ENCODE data around the gene KLHDC7B.
"Not testable (repeated sequence)": the region's sequence is repeated elsewhere in the genome, so short reads cannot be mapped to it uniquely, and the experiment has no call there.

KLHDC7B gene

GRCh38 chr22:50530877-50531545 lies 14.7 kb upstream of the KLHDC7B start:
- peak; percentile 94 for DNase-seq

DNA sequence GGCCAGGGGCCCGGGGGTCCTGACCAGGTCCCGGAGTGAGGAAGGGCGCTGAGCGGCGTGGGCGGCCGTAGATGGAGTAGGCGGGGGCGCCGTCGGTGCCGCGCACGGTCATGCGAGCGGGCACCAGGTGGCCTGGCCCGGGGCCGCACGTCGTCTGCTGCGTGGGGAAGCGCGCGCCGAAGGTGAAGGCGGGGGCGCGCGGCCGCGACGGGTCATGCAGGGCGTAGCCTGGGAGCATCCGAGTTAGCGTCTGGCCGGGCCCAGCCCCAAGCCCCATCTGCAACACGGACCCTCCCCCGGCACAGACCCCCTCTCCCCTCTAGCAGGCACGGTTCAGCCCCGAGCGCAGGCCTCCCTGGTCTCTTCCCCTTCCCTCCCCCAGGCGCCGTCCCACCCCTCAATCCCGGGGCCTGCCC lies 14.1 kb upstream of the KLHDC7B start:
- peak; percentile 84 for DNase-seq

DNA sequence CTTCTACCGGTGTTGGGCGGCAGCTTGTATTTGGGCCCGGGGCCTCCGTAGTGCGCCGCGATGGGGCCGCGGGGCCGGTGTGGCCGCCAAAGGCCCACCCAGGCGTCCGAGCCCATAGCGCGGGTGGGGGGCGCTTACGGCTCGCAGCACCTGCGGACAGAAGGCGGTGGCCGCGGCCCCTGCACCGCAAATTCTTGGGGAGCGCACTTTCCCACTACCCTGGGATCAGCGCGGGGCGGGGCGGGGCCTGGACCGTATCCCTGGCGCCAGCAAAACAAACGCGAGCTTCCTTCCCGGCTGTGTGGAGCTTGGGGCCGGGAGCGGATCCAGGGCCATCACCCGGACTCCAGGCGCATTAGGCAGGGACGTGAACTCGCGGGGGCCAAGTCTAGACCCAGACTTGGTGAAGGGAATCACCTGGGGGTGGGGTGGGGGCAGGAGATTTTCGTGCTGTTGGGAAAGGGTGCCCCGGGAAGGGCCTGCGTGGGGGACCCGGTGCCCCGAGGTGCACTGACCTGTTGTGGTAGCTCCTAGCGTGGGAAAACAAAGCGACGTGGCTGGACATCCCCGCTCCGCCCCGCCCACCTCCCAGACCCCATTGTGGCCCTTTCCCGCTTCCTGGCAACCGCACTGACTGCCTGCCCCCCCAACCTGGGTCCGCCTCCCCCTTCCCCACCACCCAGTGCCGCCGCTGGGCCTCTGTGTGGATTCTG lies 13.6 kb upstream of the KLHDC7B start:
- DNase-seq, result peak; percentile 36

DNA sequence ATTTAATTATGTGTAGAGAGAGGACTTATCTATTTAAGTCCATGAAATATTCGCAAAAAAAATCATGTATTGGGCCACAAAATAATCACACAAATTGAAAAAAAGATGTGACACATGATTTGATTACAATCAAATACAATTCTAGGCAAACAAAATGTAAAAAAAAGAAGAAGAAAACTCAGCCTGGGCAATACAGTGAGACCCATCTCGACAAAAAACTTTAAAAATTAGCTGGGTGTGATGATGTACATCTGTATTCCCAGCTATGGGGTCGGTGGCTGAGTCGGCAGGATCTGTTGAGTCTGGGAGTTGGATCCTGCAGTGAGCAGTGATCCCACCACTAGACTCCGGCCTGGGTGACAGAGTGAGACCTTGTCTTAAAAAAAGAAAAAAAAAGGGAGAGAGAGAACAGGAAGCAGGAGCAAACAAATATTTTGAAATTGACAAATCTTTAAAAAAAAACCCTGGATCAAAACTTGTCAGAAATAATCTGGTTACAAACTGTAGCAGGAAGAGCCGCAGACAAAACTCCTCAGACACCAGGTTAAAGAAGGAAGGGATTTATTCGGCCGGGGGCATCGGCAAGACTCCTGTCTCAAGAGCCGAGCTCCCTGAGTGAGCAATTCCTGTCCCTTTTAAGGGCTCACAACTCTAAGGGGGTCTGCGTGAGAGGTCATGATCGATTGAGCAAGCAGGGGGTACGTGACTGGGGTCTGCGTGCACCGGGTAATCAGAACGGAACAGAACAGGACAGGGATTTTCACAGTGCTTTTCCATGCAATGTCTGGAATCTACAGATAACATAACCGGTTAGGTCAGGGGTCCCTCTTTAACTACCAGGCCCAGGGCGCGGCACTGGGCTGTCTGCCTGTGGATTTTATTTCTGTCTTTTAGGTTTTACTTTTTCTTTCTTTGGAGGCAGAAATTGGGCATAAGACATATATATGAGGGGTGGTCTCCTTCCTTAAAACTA lies 12.6 kb upstream of the KLHDC7B start:
- no peak for DNase-seq

DNA sequence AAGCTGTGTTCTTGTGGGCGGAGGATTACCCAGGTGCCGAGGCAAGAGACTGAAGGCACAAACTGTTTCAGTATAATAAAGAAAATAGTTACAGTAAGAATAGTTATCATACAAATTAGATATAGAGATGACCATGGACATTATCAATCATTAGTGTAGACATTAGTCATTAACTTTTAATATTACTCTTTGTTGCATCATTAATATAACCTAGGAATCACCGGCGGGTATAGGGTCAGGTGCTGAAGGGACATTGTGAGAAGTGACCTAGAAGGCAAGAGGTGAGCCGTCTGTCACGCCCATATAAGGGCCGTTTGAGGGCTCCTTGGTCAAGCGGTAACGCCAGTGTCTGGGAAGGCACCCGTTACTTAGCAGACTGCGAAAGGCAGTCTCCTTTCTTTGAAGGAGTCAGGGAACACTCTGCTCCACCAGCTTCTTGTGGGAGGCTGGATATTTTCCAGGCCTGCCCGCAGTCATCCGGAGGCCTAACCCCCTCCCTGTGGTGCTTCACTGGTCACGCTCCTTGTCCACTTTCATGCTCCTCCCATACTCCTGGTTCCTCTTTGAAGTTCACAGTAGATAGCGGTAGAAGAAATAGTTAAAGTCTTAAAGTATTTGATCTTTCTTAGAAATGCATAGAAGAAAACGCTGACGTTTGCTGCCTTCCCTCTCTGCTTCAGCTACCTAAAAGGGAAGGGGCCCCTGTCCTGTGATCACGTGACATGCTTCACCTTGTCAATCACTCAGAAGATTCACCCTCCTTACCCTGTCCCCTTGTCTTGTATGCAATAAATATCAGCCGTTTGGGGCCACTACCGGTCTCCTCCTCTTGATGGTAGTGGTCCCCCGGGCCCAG lies 11.6 kb upstream of the KLHDC7B start:
- not testable (repeated sequence) for DNase-seq

- no peak for DNase-seq
These were observed 10.6 kb upstream of the KLHDC7B start for GRCh38 chr22:50535113-50535512.

DNA sequence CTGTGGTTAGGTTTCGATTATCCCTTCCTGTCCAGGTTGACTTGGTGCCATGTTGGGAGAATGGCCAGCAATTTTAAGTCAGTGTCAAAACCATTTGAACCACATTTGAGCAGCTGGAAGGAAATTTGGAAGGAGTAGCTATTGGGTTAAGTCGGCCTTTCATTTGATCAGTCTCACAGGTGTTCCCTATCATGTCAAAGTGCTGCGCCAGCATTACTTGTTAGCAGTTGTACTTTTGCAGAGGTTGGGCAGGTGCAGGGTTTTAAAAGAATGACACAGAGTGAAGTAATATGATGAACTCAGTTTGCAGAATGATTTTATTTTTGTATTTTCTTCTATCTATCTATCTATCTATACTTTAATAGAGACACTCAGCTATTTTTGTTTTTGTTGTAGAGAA lies 9.5 kb upstream of the KLHDC7B start:
- no peak for DNase-seq

DNA sequence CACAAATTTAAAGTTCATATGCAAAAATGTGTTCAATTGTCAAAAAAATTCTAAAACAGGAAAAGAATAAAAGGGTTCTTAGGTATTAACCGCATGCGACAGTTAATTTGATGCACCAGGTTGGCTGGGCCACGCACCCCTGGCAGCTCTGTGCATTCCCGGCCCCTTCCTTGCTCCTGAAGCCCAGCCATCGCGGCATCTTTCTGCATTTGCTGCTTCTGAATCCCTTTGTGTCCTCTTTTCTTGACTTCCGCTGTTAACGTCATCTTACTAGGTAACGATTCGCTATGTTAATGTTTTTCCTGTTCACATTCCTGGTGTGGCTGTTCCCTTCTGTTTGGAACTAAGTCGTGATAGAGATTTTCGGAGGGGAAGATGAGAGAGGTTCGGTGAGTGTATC lies 7.9 kb upstream of the KLHDC7B start:
- DNase-seq, result no peak

DNA sequence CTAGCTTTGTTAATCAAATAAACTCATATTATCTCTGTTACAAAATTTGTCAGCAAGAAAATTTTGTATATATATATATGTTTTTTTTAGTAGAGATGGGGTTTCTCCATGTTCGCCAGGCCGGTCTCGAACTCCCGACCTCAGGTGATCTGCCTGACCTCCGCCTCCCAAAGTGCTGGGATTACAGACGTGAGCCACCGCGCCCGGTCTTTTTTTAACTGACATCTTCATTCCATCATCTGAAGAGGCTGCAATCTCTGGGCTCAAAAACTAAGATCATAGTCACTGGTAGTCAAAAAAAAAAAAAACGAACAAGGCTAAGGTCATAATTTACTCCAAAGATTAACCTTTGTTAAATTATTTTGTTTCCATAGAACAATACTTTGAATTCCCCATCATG lies 5.3 kb upstream of the KLHDC7B start:
- no peak for DNase-seq

- DNase-seq, result peak; percentile 91
These were observed 4.1 kb upstream of the KLHDC7B start for GRCh38 chr22:50541667-50542026.

- DNase-seq, result peak; percentile 85
These were observed 3.2 kb upstream of the KLHDC7B start for GRCh38 chr22:50542416-50542927.

- peak; percentile 93 for DNase-seq
These were observed 1.5 kb upstream of the KLHDC7B start for GRCh38 chr22:50544078-50544745.

DNA sequence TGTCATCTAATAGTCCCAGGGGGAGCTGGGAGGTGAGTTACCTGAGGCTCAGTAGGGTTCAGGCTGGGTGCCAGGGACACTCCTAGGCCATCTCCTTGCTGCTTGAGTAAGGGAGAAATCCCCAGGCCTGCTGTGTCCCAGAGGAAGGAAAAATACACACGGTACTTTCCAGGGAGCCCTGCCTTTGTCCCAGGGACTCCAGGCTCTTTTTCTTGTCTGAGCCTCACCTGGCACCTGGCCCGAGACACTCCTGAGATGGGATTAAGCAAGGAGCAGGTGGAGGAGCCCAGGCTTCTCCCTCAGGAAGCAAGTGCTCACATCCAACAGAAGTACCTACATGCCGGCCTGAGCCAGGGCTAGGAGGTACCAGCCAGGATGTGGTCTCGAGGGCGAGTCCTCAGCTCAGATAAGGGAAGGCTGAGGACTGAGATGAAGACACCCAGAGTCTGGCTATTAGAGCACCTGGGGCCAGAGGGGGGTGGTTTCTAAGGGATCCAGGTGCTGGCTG lies 899 bp upstream of the KLHDC7B start:
- DNase-seq, result peak; percentile 67

- DNase-seq, result no peak
These were observed 895 bp downstream of the KLHDC7B start for GRCh38 chr22:50546326-50547262.

DNA sequence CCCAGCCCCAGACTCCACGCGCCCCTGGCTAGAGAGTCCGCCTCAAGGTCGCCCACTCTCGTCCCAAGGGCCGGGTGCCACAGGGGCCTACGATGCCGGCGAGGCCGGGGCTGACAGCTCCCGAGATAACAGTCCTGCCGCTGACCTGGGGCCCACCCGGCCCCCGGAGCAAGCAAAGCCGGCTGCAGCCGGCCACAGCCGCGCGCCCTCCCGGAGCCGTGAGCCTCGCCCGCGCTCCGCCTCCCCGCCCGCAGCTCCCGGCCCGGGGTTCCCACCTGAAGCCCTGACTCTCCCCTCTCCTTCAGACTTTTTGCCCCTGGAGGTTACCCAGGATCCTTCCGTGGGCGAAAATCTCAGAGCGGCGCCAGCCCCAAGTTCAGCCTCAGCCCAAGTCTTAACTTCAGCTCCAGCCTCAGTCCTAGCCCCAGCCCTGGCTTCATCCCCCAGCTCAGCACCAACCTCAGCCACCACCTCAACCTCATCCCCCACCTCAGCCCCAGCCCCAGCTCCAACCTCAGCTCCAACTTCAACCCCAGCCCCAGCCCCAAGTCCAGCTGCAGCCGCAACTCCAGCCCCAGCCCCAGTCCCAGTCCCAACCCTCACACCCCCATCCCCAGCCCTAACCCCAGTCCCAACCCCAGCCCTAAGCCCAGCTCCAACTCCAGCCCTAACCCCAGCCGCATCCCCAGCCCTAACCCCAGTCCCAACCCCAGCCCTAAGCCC lies 1.7 kb downstream of the KLHDC7B start:
- DNase-seq, result no peak

- DNase-seq, result peak; percentile 55
These were observed 2.6 kb downstream of the KLHDC7B start for GRCh38 chr22:50548040-50548920.

- DNase-seq, result no peak
These were observed 3.5 kb downstream of the KLHDC7B start for GRCh38 chr22:50548921-50549790.

GRCh38 chr22:50550395-50550794 lies 4.7 kb downstream of the KLHDC7B start:
- no peak for DNase-seq

Measured in activated CD4-positive, alpha-beta T cell treated with anti-CD3 and anti-CD28 coated beads, Interleukin-2, Interleukin-6, amounts not matched to agents 100 ng/mL and 50 ng/mL, durations not matched to agents 16 hours and 8 hours (primary cell).